ENCODE data around the gene TNRC6C. TPM values are rescaled to one million over a fixed set of nuclear protein-coding genes. Genes with fewer than 3 reads are reported as not detected.
A peak's percentile ranks its signal among the peaks of the same experiment; 100 is the strongest.

TNRC6C gene
- polyA plus RNA-seq, 1 donor from 2014 or later, result 3.0 TPM

- Mint-ChIP-seq H3K36me3 (peaks cover 8% of the 10 kb centered on the region), H3K4me1 (no peaks in the 10 kb centered on the region), H3K27me3 (no peaks in the 10 kb centered on the region), H3K27ac (no peak overlapping the region), H3K4me3 (no peak overlapping the region), H3K9me3 (no peaks in the 10 kb centered on the region)
Observed at GRCh38 chr17:78103311-78103710, 144.8 kb downstream of the TNRC6C start.

DNA sequence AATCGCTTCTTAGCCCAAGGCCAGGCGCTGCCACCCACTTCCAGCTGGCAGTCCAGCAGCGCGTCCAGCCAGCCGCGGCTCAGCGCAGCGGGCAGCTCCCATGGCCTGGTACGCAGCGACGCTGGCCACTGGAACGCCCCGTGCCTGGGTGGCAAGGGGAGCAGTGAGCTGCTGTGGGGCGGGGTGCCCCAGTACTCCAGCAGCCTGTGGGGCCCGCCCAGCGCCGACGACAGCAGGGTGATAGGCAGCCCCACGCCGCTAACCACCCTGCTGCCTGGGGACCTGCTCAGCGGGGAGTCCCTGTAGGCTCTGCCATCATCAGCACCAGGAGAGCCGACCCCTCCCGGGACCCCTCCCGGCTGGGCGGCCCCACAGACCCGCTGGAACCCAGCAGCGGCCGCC is 146.0 kb downstream of the TNRC6C start:
- H3K36me3 Mint-ChIP-seq, result peaks cover 7% of the 10 kb centered on the region
- H3K4me1 Mint-ChIP-seq, result no peaks in the 10 kb centered on the region
- no peak overlapping the region for H3K27ac Mint-ChIP-seq
- H3K27me3 Mint-ChIP-seq, result no peaks in the 10 kb centered on the region
- H3K4me3 Mint-ChIP-seq, result no peak overlapping the region
- no peaks in the 10 kb centered on the region for H3K9me3 Mint-ChIP-seq

DNA sequence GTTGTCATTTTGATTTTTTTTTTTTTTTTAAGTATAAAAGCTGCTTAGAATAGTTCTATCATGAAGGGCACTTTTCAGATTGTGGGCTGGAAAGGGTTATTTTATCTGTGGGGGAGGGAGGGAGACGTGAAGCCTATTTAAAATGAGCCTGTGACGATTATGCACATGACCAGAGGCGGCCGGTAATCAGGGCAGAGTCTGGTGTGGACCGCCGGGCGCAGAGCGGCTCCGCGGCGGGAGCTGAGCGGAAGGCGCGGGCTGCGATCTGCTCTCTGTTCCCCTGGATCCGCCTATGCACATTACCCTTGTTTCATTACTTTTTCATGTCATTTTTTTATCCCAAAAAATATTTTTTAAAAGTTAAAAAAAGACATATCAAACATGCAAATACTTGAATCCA is 146.6 kb downstream of the TNRC6C start:
- H3K27me3 Mint-ChIP-seq, result no peaks in the 10 kb centered on the region
- peaks cover 7% of the 10 kb centered on the region for H3K36me3 Mint-ChIP-seq
- no peak overlapping the region for H3K4me3 Mint-ChIP-seq
- H3K4me1 Mint-ChIP-seq, result no peaks in the 10 kb centered on the region
- H3K27ac Mint-ChIP-seq, result no peak overlapping the region
- no peaks in the 10 kb centered on the region for H3K9me3 Mint-ChIP-seq

- Mint-ChIP-seq H3K36me3 (peaks cover 7% of the 10 kb centered on the region), H3K27me3 (no peaks in the 10 kb centered on the region), H3K27ac (no peak overlapping the region), H3K4me3 (no peak overlapping the region), H3K4me1 (peaks cover 0 to under 1% (median 0%) of the 10 kb centered on the region in 3 donors), H3K9me3 (no peaks in the 10 kb centered on the region)
Observed at GRCh38 chr17:78105551-78105950, 147.0 kb downstream of the TNRC6C start.

DNA sequence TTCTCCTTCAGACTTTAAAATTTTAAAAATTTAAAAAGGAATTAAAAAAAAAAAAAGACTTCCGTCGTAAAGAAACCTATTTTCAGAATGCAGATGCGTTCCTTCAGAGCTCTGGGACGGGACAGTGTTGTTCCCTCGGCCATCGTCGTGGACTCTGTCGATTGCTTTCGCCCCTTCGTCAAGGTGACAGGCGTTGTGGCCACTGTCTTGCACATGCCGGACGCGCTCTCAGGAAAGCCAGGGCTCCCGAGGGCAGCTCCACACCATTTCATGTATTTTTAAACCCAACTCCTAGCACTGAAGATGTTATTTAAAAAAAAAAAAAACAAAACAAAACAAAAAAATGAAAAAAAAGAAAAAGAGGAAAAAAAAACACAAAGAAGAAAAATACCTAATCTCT is 147.7 kb downstream of the TNRC6C start:
- no peaks in the 10 kb centered on the region for H3K9me3 Mint-ChIP-seq
- no peak overlapping the region for H3K4me3 Mint-ChIP-seq
- H3K27ac Mint-ChIP-seq, result no peak overlapping the region
- no peaks in the 10 kb centered on the region for H3K27me3 Mint-ChIP-seq
- H3K4me1 Mint-ChIP-seq, result peaks cover 0 to 2% (median 0%) of the 10 kb centered on the region in 3 donors
- peaks cover 4% of the 10 kb centered on the region for H3K36me3 Mint-ChIP-seq

- peak overlapping the region in 1 of 3 donors; percentile 78 for H3K27ac Mint-ChIP-seq
- no peak overlapping the region for H3K4me3 Mint-ChIP-seq
- peaks cover under 1 to 3% (median 2%) of the 10 kb centered on the region in 3 donors for H3K4me1 Mint-ChIP-seq
- peaks cover 4% of the 10 kb centered on the region for H3K36me3 Mint-ChIP-seq
- no peaks in the 10 kb centered on the region for H3K27me3 Mint-ChIP-seq
- no peaks in the 10 kb centered on the region for H3K9me3 Mint-ChIP-seq
Observed at GRCh38 chr17:78107457-78107856, 149.0 kb downstream of the TNRC6C start.

DNA sequence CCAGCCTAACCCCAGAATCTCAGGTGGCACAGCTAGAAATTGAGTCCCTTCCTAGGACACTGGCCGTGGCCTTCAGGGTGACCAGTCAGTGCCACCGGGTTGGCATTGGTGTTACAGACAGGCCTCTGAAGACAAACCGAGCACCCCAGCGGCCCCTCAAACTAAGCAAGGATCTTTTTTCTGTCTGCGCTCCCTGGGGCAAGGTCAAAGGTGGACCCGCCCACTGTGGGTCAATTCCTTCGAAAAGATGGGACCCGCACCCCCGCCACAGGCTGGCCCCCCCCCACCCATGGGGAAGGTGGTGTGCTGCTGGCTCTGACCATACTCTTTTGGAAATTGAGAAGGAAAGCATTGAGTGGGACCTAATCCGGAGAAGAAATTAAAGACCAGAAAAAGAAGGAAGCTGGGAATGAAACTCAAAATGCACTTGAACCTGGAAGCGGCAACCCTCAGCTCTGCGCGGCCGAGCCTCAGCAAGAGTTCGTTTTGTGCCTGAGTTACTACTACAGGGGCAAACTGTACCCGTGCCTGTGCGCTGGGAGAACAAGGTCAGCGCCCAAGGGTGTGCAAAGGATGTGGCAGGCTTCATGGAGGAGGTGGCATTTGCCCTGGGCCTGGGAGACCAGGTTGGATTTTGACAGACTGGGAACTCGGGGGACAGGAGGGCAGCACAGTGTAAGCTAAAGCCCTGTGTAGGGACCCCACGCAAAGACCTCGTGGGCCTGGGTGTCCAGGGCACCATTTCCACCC is 149.6 kb downstream of the TNRC6C start:
- H3K27me3 Mint-ChIP-seq, result no peaks in the 10 kb centered on the region
- H3K36me3 Mint-ChIP-seq, result peaks cover 6% of the 10 kb centered on the region
- peaks cover 6 to 10% (median 6%) of the 10 kb centered on the region in 3 donors for H3K4me1 Mint-ChIP-seq
- H3K9me3 Mint-ChIP-seq, result no peaks in the 10 kb centered on the region
- H3K27ac Mint-ChIP-seq, result peak overlapping the region in 2 of 3 donors; percentile 73 to 78
- H3K4me3 Mint-ChIP-seq, result no peak overlapping the region

- no peaks in the 10 kb centered on the region for H3K27me3 Mint-ChIP-seq
- peaks cover 12 to 17% (median 13%) of the 10 kb centered on the region in 3 donors for H3K4me1 Mint-ChIP-seq
- H3K36me3 Mint-ChIP-seq, result peaks cover 3% of the 10 kb centered on the region
- H3K4me3 Mint-ChIP-seq, result no peak overlapping the region
- H3K9me3 Mint-ChIP-seq, result no peaks in the 10 kb centered on the region
- H3K27ac Mint-ChIP-seq, result peak overlapping the region; percentile 39 to 78 (median 73)
Observed at GRCh38 chr17:78108726-78109488, 150.4 kb downstream of the TNRC6C start.

DNA sequence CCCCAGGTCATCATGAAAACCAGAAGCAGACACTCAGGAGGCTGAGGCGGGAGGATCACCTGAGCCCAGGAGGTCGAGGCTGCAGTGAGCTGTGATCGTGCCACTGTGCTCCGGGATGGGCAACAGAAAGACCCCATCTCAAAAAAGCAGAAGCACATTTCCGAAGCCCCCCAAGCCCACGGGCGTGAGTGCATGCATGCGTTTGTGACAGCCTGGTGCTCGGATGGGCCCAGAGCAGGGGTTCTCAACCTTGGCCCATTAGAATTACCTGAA is 150.9 kb downstream of the TNRC6C start:
- peaks cover 3% of the 10 kb centered on the region for H3K36me3 Mint-ChIP-seq
- no peaks in the 10 kb centered on the region for H3K9me3 Mint-ChIP-seq
- peaks cover 18 to 21% (median 18%) of the 10 kb centered on the region in 3 donors for H3K4me1 Mint-ChIP-seq
- H3K4me3 Mint-ChIP-seq, result no peak overlapping the region
- H3K27me3 Mint-ChIP-seq, result no peaks in the 10 kb centered on the region
- H3K27ac Mint-ChIP-seq, result no peak overlapping the region

GRCh38 chr17:78110363-78111015 is 152.0 kb downstream of the TNRC6C start:
- Mint-ChIP-seq H3K4me1 (peaks cover 19 to 25% (median 24%) of the 10 kb centered on the region in 3 donors), H3K27ac (peak overlapping the region in 2 of 3 donors; percentile 74 to 84), H3K36me3 (peaks cover 3% of the 10 kb centered on the region), H3K9me3 (no peaks in the 10 kb centered on the region), H3K27me3 (no peaks in the 10 kb centered on the region), H3K4me3 (peak overlapping the region in 2 of 4 donors; percentile 21 to 45)

- no peaks in the 10 kb centered on the region for H3K9me3 Mint-ChIP-seq
- H3K4me3 Mint-ChIP-seq, result peak overlapping the region in 1 of 4 donors; percentile 51
- H3K27me3 Mint-ChIP-seq, result no peaks in the 10 kb centered on the region
- H3K4me1 Mint-ChIP-seq, result peaks cover 19 to 25% (median 24%) of the 10 kb centered on the region in 3 donors
- peak overlapping the region in 2 of 3 donors; percentile 74 to 84 for H3K27ac Mint-ChIP-seq
- peaks cover 3% of the 10 kb centered on the region for H3K36me3 Mint-ChIP-seq
Observed at GRCh38 chr17:78111016-78111726, 152.7 kb downstream of the TNRC6C start.

DNA sequence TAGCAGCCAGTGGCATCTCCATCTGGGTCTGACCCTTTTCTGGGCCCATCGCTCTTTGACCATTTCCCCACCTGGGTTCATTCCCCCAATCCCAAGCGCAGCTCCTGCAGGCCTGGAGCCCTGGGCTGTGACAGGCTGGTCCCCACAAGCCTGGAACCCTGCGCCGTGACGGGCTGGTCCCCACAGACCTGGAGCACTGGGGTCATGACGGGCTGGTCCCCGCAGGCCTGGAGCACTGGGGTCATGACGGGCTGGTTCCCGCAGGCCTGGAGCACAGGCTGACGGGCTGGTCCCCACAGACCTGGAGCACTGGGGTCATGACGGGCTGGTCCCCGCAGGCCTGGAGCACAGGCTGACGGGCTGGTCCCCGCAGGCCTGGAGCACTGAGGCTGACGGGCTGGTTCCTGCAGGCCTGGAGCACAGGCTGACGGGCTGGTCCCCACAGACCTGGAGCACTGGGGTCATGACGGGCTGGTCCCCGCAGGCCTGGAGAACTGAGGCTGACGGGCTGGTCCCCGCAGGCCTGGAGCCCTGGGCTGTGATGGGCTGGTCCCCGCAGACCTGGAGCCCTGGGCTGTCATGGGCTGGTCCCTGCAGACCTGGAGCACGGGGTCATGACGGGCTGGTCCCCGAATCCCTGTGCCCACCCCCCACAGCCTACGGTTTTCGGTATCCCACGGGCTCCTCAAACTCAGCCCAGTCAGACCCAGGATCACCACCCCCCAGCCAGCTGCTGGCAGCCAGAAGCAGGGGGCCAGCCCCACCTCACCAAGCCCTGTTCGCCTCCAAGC is 153.4 kb downstream of the TNRC6C start:
- Mint-ChIP-seq H3K4me1 (peaks cover 19 to 27% (median 24%) of the 10 kb centered on the region in 3 donors), H3K9me3 (no peaks in the 10 kb centered on the region), H3K36me3 (peaks cover 3% of the 10 kb centered on the region), H3K4me3 (no peak overlapping the region), H3K27ac (peak overlapping the region; percentile 89 to 97 (median 91)), H3K27me3 (no peaks in the 10 kb centered on the region)

GRCh38 chr17:78112518-78113471 is 154.3 kb downstream of the TNRC6C start:
- H3K4me1 Mint-ChIP-seq, result peaks cover 19 to 27% (median 24%) of the 10 kb centered on the region in 3 donors
- peak overlapping the region in 3 of 4 donors; percentile 31 to 84 (median 81) for H3K4me3 Mint-ChIP-seq
- H3K27me3 Mint-ChIP-seq, result no peaks in the 10 kb centered on the region
- peak overlapping the region; percentile 89 to 97 (median 91) for H3K27ac Mint-ChIP-seq
- H3K36me3 Mint-ChIP-seq, result peaks cover 3% of the 10 kb centered on the region
- no peaks in the 10 kb centered on the region for H3K9me3 Mint-ChIP-seq
